ENCODE data around the gene CDC45. TPM values are rescaled to one million over a fixed set of nuclear protein-coding genes. Genes with fewer than 3 reads are reported as not detected.

The CDC45 gene
- total and polyA plus RNA-seq, 11 donors, result 0.15 to 3.1 (median 0.32) TPM; not detected in 4

GRCh38 chr22:19483481-19484244 lies 3.9 kb downstream of the CDC45 start:
- 78 to 84% (median 79%) methylated on average over 8 of the region's 8 CpGs for WGBS, 4 donors

GRCh38 chr22:19488285-19488684 lies 8.6 kb downstream of the CDC45 start:
- 91 to 100% (median 95%) methylated on average over 2 of the region's 2 CpGs for WGBS, 4 donors
- peaks cover 0 to 6% (median 0%) of the 10 kb centered on the region in 9 donors for H3K36me3 ChIP-seq
- no peaks in the 10 kb centered on the region for H3K27me3 ChIP-seq
- H3K4me1 ChIP-seq, result peaks cover 0 to 6% (median 0%) of the 10 kb centered on the region in 12 donors
- no peak for ATAC-seq
- DNase-seq, result no peak
- no peaks in the 10 kb centered on the region for H3K9me3 ChIP-seq
- no peak overlapping the region for H3K4me3 ChIP-seq
- intact Hi-C loops (cut with DNase I), result loop anchor here in 1 of 10 donors (2.0 kb wide), 1 partner anchor 143 kb away; no protein-coding TSS in a partner anchor
- H3K27ac ChIP-seq, result no peak overlapping the region
- TF ChIP-seq CTCF (IDR thresholded peaks at IDR 0.05), result no peak
- no peak for TF ChIP-seq POLR2A (IDR thresholded peaks at IDR 0.05)

More at GRCh38 chr22:19483481-19484244, 3.9 kb downstream of the CDC45 start:
- DNase-seq (no peak), ATAC-seq (no peak)
- Histone ChIP-seq H3K9me3 (no peaks in the 10 kb centered on the region), H3K4me3 (no peak overlapping the region), H3K27ac (peak overlapping the region in 2 of 12 donors; percentile 11 to 51), H3K4me1 (peaks cover 0 to 7% (median 5%) of the 10 kb centered on the region in 12 donors), H3K27me3 (no peaks in the 10 kb centered on the region), H3K36me3 (no peaks in the 10 kb centered on the region)
- intact Hi-C loops (cut with DNase I), result no loop called here
- TF ChIP-seq POLR2A (IDR thresholded peaks at IDR 0.05) (no peak), CTCF (IDR thresholded peaks at IDR 0.05) (no peak)

- H3K4me1 ChIP-seq, result peaks cover 0 to 6% (median 0%) of the 10 kb centered on the region in 12 donors
- no peak overlapping the region for H3K4me3 ChIP-seq
- peaks cover 0 to 6% (median 0%) of the 10 kb centered on the region in 9 donors for H3K36me3 ChIP-seq
- intact Hi-C loops (cut with DNase I), result loop anchor here in 1 of 10 donors (2.0 kb wide), 1 partner anchor 142 kb away; no protein-coding TSS in a partner anchor
- 83 to 91% (median 83%) methylated on average over 7 of the region's 7 CpGs for WGBS, 4 donors
- no peak for DNase-seq
- TF ChIP-seq CTCF (IDR thresholded peaks at IDR 0.05) (peak in 3 of 12 donors; percentile 9 to 32 (median 19)), POLR2A (IDR thresholded peaks at IDR 0.05) (no peak)
- no peak overlapping the region for H3K27ac ChIP-seq
- no peaks in the 10 kb centered on the region for H3K27me3 ChIP-seq
- H3K9me3 ChIP-seq, result no peaks in the 10 kb centered on the region
- peak in 3 of 4 donors; percentile 50 to 54 (median 52) for ATAC-seq
Observed at GRCh38 chr22:19488884-19489843, 9.4 kb downstream of the CDC45 start.
